ENCODE measurements around the gene DEGS2. TPM values are rescaled to one million over a fixed set of nuclear protein-coding genes. Genes with fewer than 3 reads are reported as not detected.
"Not testable (repeated sequence)": the region's sequence is repeated elsewhere in the genome, so short reads cannot be mapped to it uniquely, and the experiment has no call there.

Gene DEGS2
- polyA plus RNA-seq, 3 donors, result 5.3 to 11.1 (median 9.8) TPM

GRCh38 chr14:100181876-100182551, 22.6 kb upstream of the DEGS2 start:
- not testable (repeated sequence) for DNase-seq (ENCODE audit: low read depth in 3 of 3, low spot score in 2 of 3)

GRCh38 chr14:100180671-100181070, 21.2 kb upstream of the DEGS2 start:
- not testable (repeated sequence) for DNase-seq (ENCODE audit: low read depth in 3 of 3, low spot score in 2 of 3)

GRCh38 chr14:100178691-100179090, 19.2 kb upstream of the DEGS2 start:
- no peak for DNase-seq (ENCODE audit: low read depth in 3 of 3, low spot score in 2 of 3)

GRCh38 chr14:100176811-100177327, 17.4 kb upstream of the DEGS2 start:
- no peak for DNase-seq (ENCODE audit: low read depth in 3 of 3, low spot score in 2 of 3)

- no peak for DNase-seq (ENCODE audit: low read depth in 3 of 3, low spot score in 2 of 3)
These were observed 13.9 kb upstream of the DEGS2 start for GRCh38 chr14:100173353-100173752.

GRCh38 chr14:100172811-100173210, 13.4 kb upstream of the DEGS2 start:
- no peak for DNase-seq (ENCODE audit: low read depth in 3 of 3, low spot score in 2 of 3)

- DNase-seq (ENCODE audit: low read depth in 3 of 3, low spot score in 2 of 3), result no peak
These were observed 11.4 kb upstream of the DEGS2 start for GRCh38 chr14:100170880-100171279.

- DNase-seq (ENCODE audit: low read depth in 3 of 3, low spot score in 2 of 3), result no peak
These were observed 9.1 kb upstream of the DEGS2 start for GRCh38 chr14:100168506-100168905.

- DNase-seq (ENCODE audit: low read depth in 3 of 3, low spot score in 2 of 3), result no peak
These were observed 6.5 kb upstream of the DEGS2 start for GRCh38 chr14:100165831-100166440.

GRCh38 chr14:100165376-100165775, 5.9 kb upstream of the DEGS2 start:
- DNase-seq (ENCODE audit: low read depth in 3 of 3, low spot score in 2 of 3), result no peak

GRCh38 chr14:100160534-100160916, 1.1 kb upstream of the DEGS2 start:
- DNase-seq (ENCODE audit: low read depth in 3 of 3, low spot score in 2 of 3), result no peak

- DNase-seq (ENCODE audit: low read depth in 3 of 3, low spot score in 2 of 3), result no peak
These were observed 554 bp upstream of the DEGS2 start for GRCh38 chr14:100159865-100160533.

- no peak for DNase-seq (ENCODE audit: low read depth in 3 of 3, low spot score in 2 of 3)
These were observed 815 bp downstream of the DEGS2 start for GRCh38 chr14:100158566-100159093.

- DNase-seq (ENCODE audit: low read depth in 3 of 3, low spot score in 2 of 3), result not testable (repeated sequence)
These were observed 1.8 kb downstream of the DEGS2 start for GRCh38 chr14:100157548-100158232.

GRCh38 chr14:100156776-100157175, 2.7 kb downstream of the DEGS2 start:
- DNase-seq (ENCODE audit: low read depth in 3 of 3, low spot score in 2 of 3), result no peak

GRCh38 chr14:100155756-100156616, 3.5 kb downstream of the DEGS2 start:
- no peak for DNase-seq (ENCODE audit: low read depth in 3 of 3, low spot score in 2 of 3)

GRCh38 chr14:100155049-100155621, 4.3 kb downstream of the DEGS2 start:
- no peak for DNase-seq (ENCODE audit: low read depth in 3 of 3, low spot score in 2 of 3)

- no peak for DNase-seq (ENCODE audit: low read depth in 3 of 3, low spot score in 2 of 3)
These were observed 5.9 kb downstream of the DEGS2 start for GRCh38 chr14:100153560-100153959.

GRCh38 chr14:100152091-100152490, 7.4 kb downstream of the DEGS2 start:
- DNase-seq (ENCODE audit: low read depth in 3 of 3, low spot score in 2 of 3), result no peak

Measured in right renal cortex interstitium (tissue), 3 donors.